VCaP (cell line): ENCODE results near the gene PTPN21.

Source experiments
- H3K27ac ChIP-seq: fragments of 450-650 bp; 2 replicates; pipeline ENCODE4 v1.5.1; 2017
- CTCF ChIP-seq: fragments of 450-650 bp; conservative IDR thresholded peaks from 2 replicates; pipeline ENCODE4 v1.5.1; 2017; ENCODE audit warnings: mild to moderate bottlenecking, moderate library complexity

PTPN21 gene

GRCh38 chr14:88468406-88468805, 86.4 kb downstream of the PTPN21 start:
- TF ChIP-seq CTCF, result no peak
- H3K27ac ChIP-seq, result no peak overlapping the region

- peak; percentile 26 for TF ChIP-seq CTCF
- no peak overlapping the region for H3K27ac ChIP-seq
These were observed 91.5 kb downstream of the PTPN21 start for GRCh38 chr14:88463318-88463717.

GRCh38 chr14:88454886-88455285, 99.9 kb downstream of the PTPN21 start:
- TF ChIP-seq CTCF, result no peak
- H3K27ac ChIP-seq, result no peak overlapping the region

GRCh38 chr14:88452231-88452630, 102.6 kb downstream of the PTPN21 start:
- no peak for TF ChIP-seq CTCF
- no peak overlapping the region for H3K27ac ChIP-seq

- no peak for TF ChIP-seq CTCF
- no peak overlapping the region for H3K27ac ChIP-seq
These were observed 115.7 kb downstream of the PTPN21 start for GRCh38 chr14:88439088-88439487.

GRCh38 chr14:88437658-88438057, 117.1 kb downstream of the PTPN21 start:
- H3K27ac ChIP-seq, result no peak overlapping the region
- TF ChIP-seq CTCF, result peak; percentile 76

- TF ChIP-seq CTCF, result no peak
- no peak overlapping the region for H3K27ac ChIP-seq
These were observed 123.8 kb downstream of the PTPN21 start for GRCh38 chr14:88430976-88431375.

GRCh38 chr14:88426271-88426670, 128.5 kb downstream of the PTPN21 start:
- H3K27ac ChIP-seq, result no peak overlapping the region
- no peak for TF ChIP-seq CTCF
